Fibroblast of lung (primary cell): ENCODE data around the gene CNN3. TPM values are rescaled to one million over a fixed set of nuclear protein-coding genes. Genes with fewer than 3 reads are reported as not detected.

Experiments
- DNase-seq, 2 donors: peaks; one replicate each; pipeline versions ENCODE4 v3.0.0 to v3.0.0-alpha.2; 2010; ENCODE audit warnings: low read depth in 2 of 2
- H2AFZ ChIP-seq: 2 replicates; pipeline ENCODE4 v1.5.1; 2012; ENCODE audit warnings: low read length, control low read depth, inconsistent platforms
- H3K27ac ChIP-seq: 2 replicates; pipeline ENCODE4 v1.5.1; 2011; ENCODE audit warnings: low read length, control low read depth; ENCODE audit not compliant: insufficient read depth
- H3K27me3 ChIP-seq: 2 replicates; pipeline ENCODE4 v1.5.1; 2011; ENCODE audit warnings: mild to moderate bottlenecking, low read length; ENCODE audit not compliant: control insufficient read depth, insufficient read depth
- H3K36me3 ChIP-seq: 2 replicates; pipeline ENCODE4 v1.5.1; 2011; ENCODE audit warnings: low read length; ENCODE audit not compliant: control insufficient read depth, insufficient read depth
- H3K4me1 ChIP-seq: 2 replicates; pipeline ENCODE4 v1.5.1; 2011; ENCODE audit warnings: low read length; ENCODE audit not compliant: control insufficient read depth, insufficient read depth; ENCODE audit errors: extremely low read depth
- H3K4me2 ChIP-seq: 2 replicates; pipeline ENCODE4 v1.5.1; 2011; ENCODE audit warnings: low read length, control low read depth; ENCODE audit not compliant: insufficient read depth; ENCODE audit errors: extremely low read depth
- H3K4me3 ChIP-seq, 4 experiments: fragments of 200-600 bp in 1 of 4; sonication (generic) in 1 of 4; replicated peaks in 1 of 4; 2 replicates each; pipeline ENCODE4 v1.5.1; 2011 to 2016; ENCODE audit warnings: low read length in 4 of 4, low read depth in 3 of 4, mild to moderate bottlenecking in 3 of 4, control low read depth in 2 of 4, inconsistent platforms in 1 of 4, mixed read lengths in 1 of 4; ENCODE audit not compliant: insufficient read depth in 1 of 4; ENCODE audit errors: control extremely low read depth in 1 of 4
- H3K79me2 ChIP-seq: 2 replicates; pipeline ENCODE4 v1.5.1; 2012; ENCODE audit warnings: mild to moderate bottlenecking, low read length, inconsistent platforms; ENCODE audit not compliant: control insufficient read depth, insufficient read depth
- H3K9ac ChIP-seq: 2 replicates; pipeline ENCODE4 v1.5.1; 2011; ENCODE audit warnings: mild to moderate bottlenecking, low read length, control low read depth; ENCODE audit not compliant: insufficient read depth
- H3K9me3 ChIP-seq: 2 replicates; pipeline ENCODE4 v1.5.1; 2012; ENCODE audit warnings: low read depth, low read length; ENCODE audit not compliant: control insufficient read depth, insufficient read depth
- H4K20me1 ChIP-seq: 2 replicates; pipeline ENCODE4 v1.5.1; 2011; ENCODE audit warnings: low read length; ENCODE audit not compliant: control insufficient read depth, insufficient read depth; ENCODE audit errors: extremely low read depth
- EZH2 ChIP-seq: IDR thresholded peaks from 2 replicates; pipeline ENCODE4 v1.5.1; 2012; ENCODE audit warnings: low read length, control low read depth, mild to moderate bottlenecking; ENCODE audit errors: missing control alignments
- polyA plus RNA-seq, 2 donors: library from polyadenylated mRNA; depleted of rRNA in 1 of 2; stranded (reverse) in 1 of 2; unstranded in 1 of 2; fragments of >200 nt; gene quantifications; 2 replicates each; pipeline ENCODE4 v1.2.1, GENCODE V29; 2011 to 2012; ENCODE audit warnings: missing spikeins in 1 of 2
- total RNA-seq: library from RNA; depleted of rRNA; stranded (reverse); fragments of >200 nt; gene quantifications from 2 replicates; pipeline ENCODE4 v1.2.1, GENCODE V29; 2014
- TF ChIP-seq, protein P1 (sequence below), 2 donors: IDR thresholded peaks in 1 of 2; conservative IDR thresholded peaks in 1 of 2; 1 replicate in 1 of 2; 2 replicates in 1 of 2; pipeline ENCODE4 v1.5.1; 2011 to 2012; ENCODE audit warnings: low read length in 2 of 2, control low read depth in 1 of 2, inconsistent platforms in 1 of 2, low read depth in 1 of 2, mild to moderate bottlenecking in 1 of 2

The CNN3 gene
- total and polyA plus RNA-seq, 2 donors (not counting 1 experiment from before 2014, with no cell fraction given) = 601 to 670 TPM

DNA sequence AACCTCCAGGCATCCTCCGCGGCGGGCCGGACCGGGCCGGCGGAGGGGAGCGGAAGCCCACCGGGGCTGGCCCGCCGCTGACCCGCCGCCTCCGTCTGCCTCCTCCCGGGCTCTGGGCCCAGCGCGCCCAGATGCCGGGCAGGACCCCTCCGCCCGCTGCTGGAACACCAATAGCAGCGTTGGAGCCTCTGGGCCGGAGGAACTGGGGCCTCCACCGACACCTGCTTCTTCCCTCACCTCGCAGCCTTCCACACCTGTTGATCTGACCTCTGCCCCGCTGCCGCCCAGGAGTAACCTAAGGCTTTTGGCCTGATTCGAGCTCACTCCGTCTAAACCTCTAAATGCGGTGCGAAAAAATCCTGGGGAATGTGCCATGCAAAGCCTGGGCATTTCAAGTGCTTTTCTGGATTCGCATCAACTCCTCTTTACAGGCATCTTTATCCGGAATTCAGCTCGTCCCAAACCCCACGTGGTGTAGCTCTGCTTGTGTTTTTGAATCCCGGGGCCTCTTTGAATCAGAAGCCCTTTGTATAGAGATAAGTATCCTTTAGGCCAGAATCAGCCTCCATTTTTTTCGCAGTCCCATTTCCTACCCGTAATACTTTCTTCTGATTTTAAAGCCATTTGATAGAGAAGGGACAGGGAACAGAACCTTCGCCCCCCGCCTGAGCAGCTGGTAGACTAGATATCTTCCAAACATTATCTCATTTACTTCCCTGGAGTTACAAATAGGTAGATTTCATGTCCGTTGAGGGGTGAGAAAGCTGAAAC lies 680 bp upstream of the CNN3 start:
- Histone ChIP-seq H3K4me3 (peak overlapping the region; percentile 62 to 87 (median 68)), H3K79me2 (peaks cover 67% of the 10 kb centered on the region), H3K36me3 (no peaks in the 10 kb centered on the region), H3K9me3 (no peaks in the 10 kb centered on the region), H3K27me3 (no peaks in the 10 kb centered on the region), H3K4me2 (peak overlapping the region; percentile 82), H3K27ac (peak overlapping the region; percentile 80), H3K9ac (peak overlapping the region; percentile 75), H2AFZ (no peak overlapping the region), H3K4me1 (peaks cover 7% of the 10 kb centered on the region), H4K20me1 (no peaks in the 10 kb centered on the region)
- DNase-seq = peak; percentile 69 to 71
- TF ChIP-seq, protein P1, sequence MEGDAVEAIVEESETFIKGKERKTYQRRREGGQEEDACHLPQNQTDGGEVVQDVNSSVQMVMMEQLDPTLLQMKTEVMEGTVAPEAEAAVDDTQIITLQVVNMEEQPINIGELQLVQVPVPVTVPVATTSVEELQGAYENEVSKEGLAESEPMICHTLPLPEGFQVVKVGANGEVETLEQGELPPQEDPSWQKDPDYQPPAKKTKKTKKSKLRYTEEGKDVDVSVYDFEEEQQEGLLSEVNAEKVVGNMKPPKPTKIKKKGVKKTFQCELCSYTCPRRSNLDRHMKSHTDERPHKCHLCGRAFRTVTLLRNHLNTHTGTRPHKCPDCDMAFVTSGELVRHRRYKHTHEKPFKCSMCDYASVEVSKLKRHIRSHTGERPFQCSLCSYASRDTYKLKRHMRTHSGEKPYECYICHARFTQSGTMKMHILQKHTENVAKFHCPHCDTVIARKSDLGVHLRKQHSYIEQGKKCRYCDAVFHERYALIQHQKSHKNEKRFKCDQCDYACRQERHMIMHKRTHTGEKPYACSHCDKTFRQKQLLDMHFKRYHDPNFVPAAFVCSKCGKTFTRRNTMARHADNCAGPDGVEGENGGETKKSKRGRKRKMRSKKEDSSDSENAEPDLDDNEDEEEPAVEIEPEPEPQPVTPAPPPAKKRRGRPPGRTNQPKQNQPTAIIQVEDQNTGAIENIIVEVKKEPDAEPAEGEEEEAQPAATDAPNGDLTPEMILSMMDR (conservative IDR thresholded peaks at IDR 0.05 in 1 of 2, IDR thresholded peaks at IDR 0.05 in 1 of 2; ENCODE audit: low read depth in 1 of 2, low read length in 2 of 2) = no peak

DNA sequence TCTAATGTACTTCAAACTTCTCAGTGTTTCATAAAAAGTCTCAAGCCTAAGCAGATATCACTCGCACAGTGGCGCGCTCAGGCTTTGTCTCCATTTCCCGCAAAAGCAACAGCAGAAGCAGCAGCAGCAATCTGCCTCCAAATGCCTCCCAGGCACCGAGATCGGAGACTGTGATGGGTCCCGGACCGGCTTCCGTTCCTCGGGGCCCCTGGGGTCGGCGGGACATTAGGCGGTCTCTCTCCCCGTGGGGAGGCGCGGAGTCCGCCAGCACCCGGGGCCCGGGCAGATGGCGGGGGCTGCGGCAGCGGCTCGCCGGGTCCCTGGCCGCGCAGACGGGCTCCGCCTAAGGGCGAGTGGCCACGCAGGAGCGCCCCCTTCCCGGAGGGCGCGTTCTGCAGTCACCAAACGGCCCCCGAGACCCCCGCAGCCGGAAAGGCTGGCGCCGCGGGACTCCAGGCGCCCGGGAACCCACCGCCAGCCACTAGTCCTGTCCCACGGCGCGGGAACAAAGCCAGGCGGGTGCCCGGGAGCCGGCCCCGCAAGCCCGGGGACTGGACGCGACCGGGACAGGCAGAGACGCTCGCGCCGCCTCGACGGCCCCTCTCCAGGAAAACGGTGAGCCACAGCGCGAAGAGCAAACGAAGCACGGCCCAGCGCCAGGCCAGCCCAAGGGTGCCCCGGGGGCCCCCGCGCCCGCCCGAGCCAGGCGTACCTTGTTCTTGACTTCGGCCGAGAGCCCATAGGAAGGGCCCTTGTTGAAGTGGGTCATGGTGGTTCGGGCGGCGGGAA lies 590 bp downstream of the CNN3 start:
- Histone ChIP-seq H3K36me3 (no peaks in the 10 kb centered on the region), H3K9me3 (no peaks in the 10 kb centered on the region), H3K27ac (peak overlapping the region; percentile 82), H3K27me3 (no peaks in the 10 kb centered on the region), H2AFZ (no peak overlapping the region), H3K4me3 (peak overlapping the region; percentile 68 to 91 (median 88)), H3K9ac (peak overlapping the region; percentile 93), H4K20me1 (no peaks in the 10 kb centered on the region), H3K4me2 (no peak overlapping the region), H3K4me1 (peaks cover 7% of the 10 kb centered on the region), H3K79me2 (peaks cover 79% of the 10 kb centered on the region)
- DNase-seq = peak; percentile 49 to 63
- no peak for TF ChIP-seq EZH2
- TF ChIP-seq, protein P1 (conservative IDR thresholded peaks at IDR 0.05 in 1 of 2, IDR thresholded peaks at IDR 0.05 in 1 of 2; ENCODE audit: low read depth in 1 of 2, low read length in 2 of 2) = peak; percentile 38 to 44

- Histone ChIP-seq H3K4me3 (peak overlapping the region; percentile 68 to 91 (median 88)), H3K27ac (peak overlapping the region; percentile 82), H3K4me2 (peak overlapping the region; percentile 98), H3K9ac (peak overlapping the region; percentile 93), H3K4me1 (peaks cover 10% of the 10 kb centered on the region), H2AFZ (no peak overlapping the region), H3K79me2 (peaks cover 86% of the 10 kb centered on the region), H3K9me3 (no peaks in the 10 kb centered on the region), H3K36me3 (no peaks in the 10 kb centered on the region), H4K20me1 (no peaks in the 10 kb centered on the region), H3K27me3 (no peaks in the 10 kb centered on the region)
- no peak for TF ChIP-seq EZH2
- TF ChIP-seq, protein P1 (conservative IDR thresholded peaks at IDR 0.05 in 1 of 2, IDR thresholded peaks at IDR 0.05 in 1 of 2; ENCODE audit: low read depth in 1 of 2, low read length in 2 of 2) = no peak
- DNase-seq = peak; percentile 85 to 97
Measured at GRCh38 chr1:94925561-94926125, 1.3 kb downstream of the CNN3 start.
